Osteocyte (in vitro differentiated cells): ENCODE data around the gene LYSET. TPM values are rescaled to one million over a fixed set of nuclear protein-coding genes. Genes with fewer than 3 reads are reported as not detected.
"Not testable (repeated sequence)": the region's sequence is repeated elsewhere in the genome, so short reads cannot be mapped to it uniquely, and the experiment has no call there.

ENCODE experiments used
- DNase-seq: peaks from one replicate; pipeline ENCODE4 v3.0.0; 2021; ENCODE audit warnings: mixed read lengths; ENCODE audit not compliant: unreplicated experiment; ENCODE audit errors: extremely low spot score
- H3K27ac Mint-ChIP-seq: one replicate; pipeline ENCODE4 v1.8.0; 2021; ENCODE audit warnings: mild to moderate bottlenecking, mixed read lengths; ENCODE audit not compliant: unreplicated experiment
- H3K27me3 Mint-ChIP-seq: one replicate; pipeline ENCODE4 v1.8.0; 2021; ENCODE audit warnings: mixed read lengths; ENCODE audit not compliant: unreplicated experiment
- H3K36me3 Mint-ChIP-seq: one replicate; pipeline ENCODE4 v1.8.0; 2021; ENCODE audit warnings: mixed read lengths; ENCODE audit not compliant: unreplicated experiment
- H3K4me1 Mint-ChIP-seq: one replicate; pipeline ENCODE4 v1.8.0; 2021; ENCODE audit warnings: mixed read lengths; ENCODE audit not compliant: unreplicated experiment
- H3K4me3 Mint-ChIP-seq: one replicate; pipeline ENCODE4 v1.8.0; 2021; ENCODE audit warnings: mild to moderate bottlenecking, moderate library complexity, mixed read lengths; ENCODE audit not compliant: unreplicated experiment
- H3K9me3 Mint-ChIP-seq: one replicate; pipeline ENCODE4 v1.8.0; 2021; ENCODE audit warnings: mixed read lengths; ENCODE audit not compliant: unreplicated experiment
- total RNA-seq: library from RNA; stranded (reverse); gene quantifications from 2 replicates; pipeline ENCODE4 v1.2.1, GENCODE V29; 2021
- TF ChIP-seq, protein P1 (sequence below): fragments of 200-600 bp; sonication (generic); IDR thresholded peaks from 2 replicates; pipeline ENCODE4 v1.5.0; 2021; ENCODE audit warnings: antibody characterized with exemption, mild to moderate bottlenecking, moderate library complexity

Gene LYSET
- total RNA-seq, 1 donor from 2014 or later: 23.1 TPM

GRCh38 chr14:93155667-93156066 lies 29.4 kb upstream of the LYSET start:
- H3K4me1 Mint-ChIP-seq: no peaks in the 10 kb centered on the region
- no peak overlapping the region for H3K4me3 Mint-ChIP-seq
- H3K27me3 Mint-ChIP-seq: peaks cover 29% of the 10 kb centered on the region
- TF ChIP-seq, protein P1, sequence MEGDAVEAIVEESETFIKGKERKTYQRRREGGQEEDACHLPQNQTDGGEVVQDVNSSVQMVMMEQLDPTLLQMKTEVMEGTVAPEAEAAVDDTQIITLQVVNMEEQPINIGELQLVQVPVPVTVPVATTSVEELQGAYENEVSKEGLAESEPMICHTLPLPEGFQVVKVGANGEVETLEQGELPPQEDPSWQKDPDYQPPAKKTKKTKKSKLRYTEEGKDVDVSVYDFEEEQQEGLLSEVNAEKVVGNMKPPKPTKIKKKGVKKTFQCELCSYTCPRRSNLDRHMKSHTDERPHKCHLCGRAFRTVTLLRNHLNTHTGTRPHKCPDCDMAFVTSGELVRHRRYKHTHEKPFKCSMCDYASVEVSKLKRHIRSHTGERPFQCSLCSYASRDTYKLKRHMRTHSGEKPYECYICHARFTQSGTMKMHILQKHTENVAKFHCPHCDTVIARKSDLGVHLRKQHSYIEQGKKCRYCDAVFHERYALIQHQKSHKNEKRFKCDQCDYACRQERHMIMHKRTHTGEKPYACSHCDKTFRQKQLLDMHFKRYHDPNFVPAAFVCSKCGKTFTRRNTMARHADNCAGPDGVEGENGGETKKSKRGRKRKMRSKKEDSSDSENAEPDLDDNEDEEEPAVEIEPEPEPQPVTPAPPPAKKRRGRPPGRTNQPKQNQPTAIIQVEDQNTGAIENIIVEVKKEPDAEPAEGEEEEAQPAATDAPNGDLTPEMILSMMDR: no peak
- DNase-seq: no peak
- H3K9me3 Mint-ChIP-seq: no peaks in the 10 kb centered on the region
- H3K27ac Mint-ChIP-seq: no peak overlapping the region
- no peaks in the 10 kb centered on the region for H3K36me3 Mint-ChIP-seq

DNA sequence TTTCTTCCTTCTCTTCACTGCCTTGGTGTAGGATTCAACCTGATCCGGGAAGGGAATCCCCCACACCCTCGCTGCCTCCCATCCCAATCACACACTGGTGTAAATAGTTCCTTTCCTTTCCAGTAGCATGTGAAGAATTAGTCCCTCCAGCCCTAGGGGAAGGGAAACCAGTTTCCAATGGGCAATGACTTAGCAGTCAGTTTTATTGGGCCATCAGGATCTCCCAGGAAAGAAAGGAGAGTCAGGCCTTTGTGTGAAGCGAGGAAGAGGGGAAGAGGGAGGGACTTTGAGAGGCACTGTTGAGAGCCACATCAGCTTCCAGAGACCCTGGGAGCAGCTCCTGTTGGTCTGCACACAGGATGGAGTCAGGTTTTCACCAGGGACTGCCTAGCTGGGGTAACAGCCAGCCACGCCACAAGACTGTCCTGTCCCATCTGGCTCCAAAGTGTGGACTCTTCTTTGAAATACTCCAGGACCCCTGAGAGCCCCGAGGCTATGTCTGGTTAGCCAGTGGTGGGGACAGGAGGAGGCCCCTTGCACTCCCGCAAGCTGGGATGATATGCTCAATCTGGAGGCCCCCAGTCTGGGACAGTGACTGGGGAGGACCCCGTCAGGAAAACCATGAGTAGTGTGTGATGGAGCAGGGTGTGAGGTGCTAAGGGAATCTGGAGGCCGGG lies 28.3 kb upstream of the LYSET start:
- no peak overlapping the region for H3K27ac Mint-ChIP-seq
- H3K36me3 Mint-ChIP-seq: no peaks in the 10 kb centered on the region
- no peak overlapping the region for H3K4me3 Mint-ChIP-seq
- TF ChIP-seq, protein P1: no peak
- no peak for DNase-seq
- H3K9me3 Mint-ChIP-seq: no peaks in the 10 kb centered on the region
- H3K27me3 Mint-ChIP-seq: peaks cover 19% of the 10 kb centered on the region
- no peaks in the 10 kb centered on the region for H3K4me1 Mint-ChIP-seq

- DNase-seq, H3K36me3 Mint-ChIP-seq, H3K4me3 Mint-ChIP-seq, H3K4me1 Mint-ChIP-seq, H3K27ac Mint-ChIP-seq, H3K9me3 Mint-ChIP-seq: not testable (repeated sequence)
- H3K27me3 Mint-ChIP-seq: peaks cover 13% of the 10 kb centered on the region
Observed at GRCh38 chr14:93158349-93158748, 26.8 kb upstream of the LYSET start.

DNA sequence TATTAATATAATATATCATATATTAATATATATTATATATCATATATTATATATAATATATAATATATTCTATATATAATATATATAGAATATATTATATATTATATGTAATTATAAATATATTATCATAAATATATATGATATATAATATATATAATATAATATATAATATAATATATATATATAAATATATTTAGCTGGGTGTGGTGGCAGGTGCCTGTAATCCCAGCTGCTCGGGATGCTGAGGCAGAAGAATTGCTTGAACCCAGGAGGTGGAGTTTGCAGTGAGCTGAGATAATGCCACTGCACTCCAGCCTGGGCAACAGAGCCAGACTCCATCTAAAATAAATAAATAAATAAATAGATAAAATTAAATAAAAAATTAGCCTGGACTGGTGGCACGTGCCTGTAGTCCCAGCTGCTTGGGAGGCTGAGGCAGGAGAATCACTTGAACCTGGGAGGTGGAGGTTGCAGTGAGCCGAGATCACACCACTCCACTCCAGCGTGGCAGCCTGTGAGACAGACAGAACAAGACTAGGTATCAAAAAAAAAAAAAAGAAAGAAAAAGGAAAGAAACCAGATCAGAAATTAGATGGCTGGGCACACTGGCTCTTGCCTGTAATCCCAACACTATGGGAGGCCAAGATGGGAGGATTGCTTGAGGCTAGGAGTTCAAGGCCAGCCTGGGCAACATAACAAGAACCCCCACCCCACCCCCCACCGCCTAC lies 25.3 kb upstream of the LYSET start:
- not testable (repeated sequence) for H3K4me3 Mint-ChIP-seq, H3K36me3 Mint-ChIP-seq, H3K27ac Mint-ChIP-seq, H3K4me1 Mint-ChIP-seq, DNase-seq, H3K9me3 Mint-ChIP-seq
- H3K27me3 Mint-ChIP-seq: peaks cover 13% of the 10 kb centered on the region

GRCh38 chr14:93160353-93160801 lies 24.7 kb upstream of the LYSET start:
- TF ChIP-seq, protein P1: peak; percentile 54
- H3K4me1 Mint-ChIP-seq: no peaks in the 10 kb centered on the region
- no peak overlapping the region for H3K4me3 Mint-ChIP-seq
- no peak overlapping the region for H3K27ac Mint-ChIP-seq
- no peaks in the 10 kb centered on the region for H3K9me3 Mint-ChIP-seq
- H3K36me3 Mint-ChIP-seq: no peaks in the 10 kb centered on the region
- H3K27me3 Mint-ChIP-seq: peaks cover 9% of the 10 kb centered on the region
- no peak for DNase-seq

- H3K4me1 Mint-ChIP-seq: no peaks in the 10 kb centered on the region
- no peak for DNase-seq
- no peak overlapping the region for H3K4me3 Mint-ChIP-seq
- no peak overlapping the region for H3K27ac Mint-ChIP-seq
- no peaks in the 10 kb centered on the region for H3K9me3 Mint-ChIP-seq
- TF ChIP-seq, protein P1: no peak
- no peaks in the 10 kb centered on the region for H3K36me3 Mint-ChIP-seq
- H3K27me3 Mint-ChIP-seq: peaks cover 3% of the 10 kb centered on the region
Observed at GRCh38 chr14:93161411-93161940, 23.6 kb upstream of the LYSET start.
